ENCODE data around the gene MPIG6B.

GRCh38 chr6:31690231-31691077, 32.7 kb upstream of the MPIG6B start:
- TF ChIP-seq, protein P1, sequence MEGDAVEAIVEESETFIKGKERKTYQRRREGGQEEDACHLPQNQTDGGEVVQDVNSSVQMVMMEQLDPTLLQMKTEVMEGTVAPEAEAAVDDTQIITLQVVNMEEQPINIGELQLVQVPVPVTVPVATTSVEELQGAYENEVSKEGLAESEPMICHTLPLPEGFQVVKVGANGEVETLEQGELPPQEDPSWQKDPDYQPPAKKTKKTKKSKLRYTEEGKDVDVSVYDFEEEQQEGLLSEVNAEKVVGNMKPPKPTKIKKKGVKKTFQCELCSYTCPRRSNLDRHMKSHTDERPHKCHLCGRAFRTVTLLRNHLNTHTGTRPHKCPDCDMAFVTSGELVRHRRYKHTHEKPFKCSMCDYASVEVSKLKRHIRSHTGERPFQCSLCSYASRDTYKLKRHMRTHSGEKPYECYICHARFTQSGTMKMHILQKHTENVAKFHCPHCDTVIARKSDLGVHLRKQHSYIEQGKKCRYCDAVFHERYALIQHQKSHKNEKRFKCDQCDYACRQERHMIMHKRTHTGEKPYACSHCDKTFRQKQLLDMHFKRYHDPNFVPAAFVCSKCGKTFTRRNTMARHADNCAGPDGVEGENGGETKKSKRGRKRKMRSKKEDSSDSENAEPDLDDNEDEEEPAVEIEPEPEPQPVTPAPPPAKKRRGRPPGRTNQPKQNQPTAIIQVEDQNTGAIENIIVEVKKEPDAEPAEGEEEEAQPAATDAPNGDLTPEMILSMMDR (IDR thresholded peaks at IDR 0.05) = no peak
- TF ChIP-seq POLR2AphosphoS5 (IDR thresholded peaks at IDR 0.05) (no peak), POLR2A (IDR thresholded peaks at IDR 0.05) (no peak)

Measured in suprapubic skin (tissue), 4 donors.